Endothelial cell of umbilical vein (primary cell): Measurements from ENCODE around the gene GFPT1. TPM values are rescaled to one million over a fixed set of nuclear protein-coding genes. Genes with fewer than 3 reads are reported as not detected.

Source experiments
- BruUV-seq: library from RNA; stranded (reverse); fragments of 400-500 nt; replicated peaks from 2 replicates; lab custom pipeline; 2021; lab: Mats Ljungman, UMichigan
- CTCF ChIA-PET: fragments of 300-600, 350-600 bp; sonication (Branson Sonifier 250); formaldehyde crosslinking; loops from one replicate; lab custom pipeline; 2021; ENCODE audit warnings: antibody characterized with exemption, inconsistent platforms; lab: Charles Lee
- POLR2A ChIA-PET: fragments of 300-600, 350-600 bp; sonication (Branson Sonifier 250); formaldehyde crosslinking; loops from one replicate; lab custom pipeline; 2021; ENCODE audit warnings: antibody characterized with exemption, inconsistent platforms; lab: Charles Lee
- DNase-seq: peaks from one replicate; pipeline ENCODE4 v3.0.0-alpha.2; 2011; ENCODE audit warnings: low read depth, low spot score
- FAIRE-seq: peaks from 2 replicates; lab custom pipeline; 2011; peaks lifted over from hg19 to GRCh38; lab: Jason Lieb, UNC
- H2AFZ ChIP-seq: 2 replicates; pipeline ENCODE4 v1.6.0; 2012; ENCODE audit warnings: low read depth, low read length, control low read depth, inconsistent platforms
- H3K27ac ChIP-seq: 2 replicates; pipeline ENCODE4 v1.5.1; 2011; ENCODE audit warnings: low read depth, mild to moderate bottlenecking, control low read depth, low read length, moderate library complexity; ENCODE audit not compliant: insufficient read depth
- H3K27me3 ChIP-seq, 2 experiments: 2 replicates each; pipeline versions ENCODE4 v1.6.0 to v1.6.1; 2011; ENCODE audit warnings: low read length in 2 of 2, mixed read lengths in 1 of 2; ENCODE audit not compliant: control insufficient read depth in 2 of 2, insufficient read depth in 2 of 2
- H3K36me3 ChIP-seq, 2 experiments: 2 replicates in 1 of 2; 3 replicates in 1 of 2; pipeline ENCODE4 v1.5.1; 2011; ENCODE audit warnings: low read length in 2 of 2, mild to moderate bottlenecking in 1 of 2, moderate library complexity in 1 of 2; ENCODE audit not compliant: control insufficient read depth in 2 of 2, insufficient read depth in 2 of 2; ENCODE audit errors: extremely low read depth in 1 of 2
- H3K4me1 ChIP-seq: 3 replicates; pipeline ENCODE4 v1.5.1; 2011; ENCODE audit warnings: mild to moderate bottlenecking, low read length; ENCODE audit not compliant: control insufficient read depth, insufficient read depth; ENCODE audit errors: extremely low read depth
- H3K4me2 ChIP-seq: 2 replicates; pipeline ENCODE4 v1.6.1; 2011; ENCODE audit warnings: low read length, control low read depth, mixed read lengths; ENCODE audit not compliant: insufficient read depth
- H3K4me3 ChIP-seq, 3 experiments: fragments of 200-600 bp in 1 of 3; sonication (generic), shearing (Covaris generic) in 1 of 3; replicated peaks in 1 of 3; 2 replicates each; pipeline ENCODE4 v1.5.1; 2011 to 2016; ENCODE audit warnings: control low read depth in 3 of 3, low read length in 3 of 3, mild to moderate bottlenecking in 2 of 3, inconsistent platforms in 1 of 3, low read depth in 1 of 3, moderate library complexity in 1 of 3; ENCODE audit not compliant: insufficient read depth in 1 of 3
- H3K79me2 ChIP-seq: 2 replicates; pipeline ENCODE4 v1.6.0; 2012; ENCODE audit warnings: low read length, inconsistent platforms; ENCODE audit not compliant: control insufficient read depth, insufficient read depth
- H3K9ac ChIP-seq: replicated peaks from 2 replicates; pipeline ENCODE3; 2011; ENCODE audit warnings: low read length, control low read depth; ENCODE audit not compliant: insufficient read depth; ENCODE audit errors: extremely low read depth
- H3K9me1 ChIP-seq: replicated peaks from 3 replicates; pipeline ENCODE4 v1.6.0; 2011; ENCODE audit warnings: mild to moderate bottlenecking, low read length; ENCODE audit not compliant: control insufficient read depth, insufficient read depth; ENCODE audit errors: extremely low read depth
- H3K9me3 ChIP-seq: replicated peaks from 2 replicates; pipeline ENCODE4 v1.5.1; 2012; ENCODE audit warnings: low read length, inconsistent platforms; ENCODE audit not compliant: control insufficient read depth, insufficient read depth
- H4K20me1 ChIP-seq: replicated peaks from 2 replicates; pipeline ENCODE3; 2011; ENCODE audit warnings: mild to moderate bottlenecking, low read length; ENCODE audit not compliant: control insufficient read depth, insufficient read depth; ENCODE audit errors: extremely low read depth
- CTCF ChIP-seq, 2 donors: IDR thresholded peaks; 1 replicate in 1 of 2; 2 replicates in 1 of 2; pipeline ENCODE4 v1.5.1; 2011; ENCODE audit warnings: low read length in 2 of 2, mild to moderate bottlenecking in 2 of 2, moderate library complexity in 2 of 2, control low read depth in 1 of 2, inconsistent platforms in 1 of 2, low read depth in 1 of 2; ENCODE audit not compliant: insufficient read depth in 1 of 2; ENCODE audit errors: extremely low read depth in 1 of 2
- EZH2 ChIP-seq: IDR thresholded peaks from 2 replicates; pipeline ENCODE4 v1.6.1; 2012; ENCODE audit warnings: borderline replicate concordance, low read depth, mild to moderate bottlenecking, moderate library complexity, low read length, inconsistent platforms; ENCODE audit not compliant: severe bottlenecking
- FOS ChIP-seq: IDR thresholded peaks from 2 replicates; pipeline ENCODE4 v1.6.1; 2011; ENCODE audit warnings: mild to moderate bottlenecking, low read length, moderate library complexity, borderline replicate concordance; ENCODE audit not compliant: insufficient read depth
- GATA2 ChIP-seq: IDR thresholded peaks from 2 replicates; pipeline ENCODE4 v1.7.0; 2011; ENCODE audit warnings: low read depth, mild to moderate bottlenecking, moderate library complexity, mixed read lengths, low read length; ENCODE audit not compliant: insufficient read length, insufficient read depth
- JUN ChIP-seq: IDR thresholded peaks from 2 replicates; pipeline ENCODE4 v1.6.1; 2011; ENCODE audit warnings: borderline replicate concordance, low read depth; ENCODE audit not compliant: insufficient read length, insufficient read depth
- MAX ChIP-seq: IDR thresholded peaks from 2 replicates; pipeline ENCODE4 v1.6.1; 2011; ENCODE audit not compliant: insufficient read depth, insufficient read length
- MYC ChIP-seq: IDR thresholded peaks from one replicate; pipeline ENCODE4 v1.6.1; 2011; ENCODE audit warnings: mild to moderate bottlenecking, low read depth, low read length
- POLR2A ChIP-seq: IDR thresholded peaks from 2 replicates; pipeline ENCODE4 v1.6.1; 2012; ENCODE audit warnings: low read depth, mild to moderate bottlenecking, control low read depth, low read length
- POLR2AphosphoS5 ChIP-seq: IDR thresholded peaks from 2 replicates; pipeline ENCODE4 v1.6.1; 2012; ENCODE audit warnings: low read depth, mild to moderate bottlenecking, control low read depth, low read length, moderate library complexity; ENCODE audit not compliant: insufficient read depth
- dilution Hi-C: fragments of 300-500 bp; cut with MboI; formaldehyde crosslinking; loops from one replicate; pipeline ENCODE4 v1.15.0; 2019; ENCODE audit warnings: low sequenced_read_pairs; ENCODE audit not compliant: extremely low pct_ligation_motif_present
- intact Hi-C: fragments of 100-400 bp; cut with micrococcal nuclease; formaldehyde crosslinking; loops from one replicate; pipeline ENCODE4 v1.10.0; 2022
- polyA plus RNA-seq, 4 experiments: library from polyadenylated mRNA; depleted of rRNA in 3 of 4; stranded (reverse) in 3 of 4; unstranded in 1 of 4; fragments of >200 nt; gene quantifications; 2 replicates each; pipeline versions ENCODE4 v1.2.1 to v1.2.3, GENCODE V29; 2011 to 2012; ENCODE audit warnings: missing spikeins in 1 of 4
- total RNA-seq: library from RNA; stranded (reverse); gene quantifications from 2 replicates; pipeline ENCODE4 v1.2.3, GENCODE V29; 2021

GFPT1 gene
- total and polyA plus RNA-seq, 2 donors (not counting 3 experiments of a cell fraction or from before 2014, with no cell fraction given), result 8.8 to 38.7 TPM

- intact Hi-C loops (no loop called here), dilution Hi-C loops (no loop called here)
- Histone ChIP-seq H3K27ac (no peak overlapping the region), H3K36me3 (peaks cover 16 to 29% of the 10 kb centered on the region in 2 experiments), H3K9me3 (no peaks in the 10 kb centered on the region), H3K27me3 (no peaks in the 10 kb centered on the region), H3K9me1 (peaks cover 3% of the 10 kb centered on the region), H3K9ac (no peak overlapping the region), H3K79me2 (no peaks in the 10 kb centered on the region), H3K4me2 (no peak overlapping the region), H3K4me1 (no peaks in the 10 kb centered on the region), H2AFZ (no peak overlapping the region), H3K4me3 (no peak overlapping the region), H4K20me1 (no peaks in the 10 kb centered on the region)
- TF ChIP-seq POLR2A, result no peak
- no peak for TF ChIP-seq CTCF (IDR thresholded peaks at IDR 0.05; ENCODE audit: extremely low read depth in 1 of 2, insufficient read depth in 1 of 2, low read depth in 1 of 2, low read length in 2 of 2)
- TF ChIP-seq GATA2, result no peak
- TF ChIP-seq FOS, result no peak
- no peak for TF ChIP-seq POLR2AphosphoS5
- no peak for TF ChIP-seq MAX
- no peak for TF ChIP-seq EZH2
- no peak for TF ChIP-seq JUN
- no peak for TF ChIP-seq MYC
- ChIA-PET CTCF (interaction anchor here (0.8 to 1.4 kb wide), 2 partner anchors 8 to 22 kb away, joined by 3 to 5 read pairs; no protein-coding TSS in a partner anchor), POLR2A (no interaction called here)
- FAIRE-seq, result no peak
- BruUV-seq, result no TSS peak
- no peak for DNase-seq
Observed at GRCh38 chr2:69353360-69353759, 33.7 kb downstream of the GFPT1 start.
